C4-2B (cell line): ENCODE data around the gene CD164L2.

Experiments used
- H3K27ac ChIP-seq: fragments of 450-650 bp; 2 replicates; pipeline ENCODE4 v1.5.1; 2017
- CTCF ChIP-seq: fragments of 450-650 bp; conservative IDR thresholded peaks from 2 replicates; pipeline ENCODE4 v1.5.1; 2017; ENCODE audit warnings: mild to moderate bottlenecking
- ZFX ChIP-seq: fragments of 450-650 bp; IDR thresholded peaks from 2 replicates; pipeline ENCODE4 v1.6.1; 2017

The CD164L2 gene

GRCh38 chr1:27380766-27381733 lies 2.1 kb downstream of the CD164L2 start:
- no peak overlapping the region for H3K27ac ChIP-seq
- TF ChIP-seq ZFX (no peak), CTCF (no peak)

GRCh38 chr1:27380224-27380623 lies 2.9 kb downstream of the CD164L2 start:
- TF ChIP-seq ZFX (no peak), CTCF (no peak)
- no peak overlapping the region for H3K27ac ChIP-seq

- no peak overlapping the region for H3K27ac ChIP-seq
- no peak for TF ChIP-seq CTCF
- no peak for TF ChIP-seq ZFX
These were observed 3.5 kb downstream of the CD164L2 start for GRCh38 chr1:27379564-27380122.

GRCh38 chr1:27377760-27378495 lies 5.2 kb downstream of the CD164L2 start:
- H3K27ac ChIP-seq = no peak overlapping the region
- TF ChIP-seq ZFX (no peak), CTCF (no peak)

- H3K27ac ChIP-seq = no peak within 1 kb of the TSS
- TF ChIP-seq CTCF (no peak), ZFX (no peak)
These were observed 8.6 kb downstream of the CD164L2 start, which contains the start of gene FCN3 for GRCh38 chr1:27374362-27375086. TSS of gene FCN3 (minus strand) at chr1:27374824. CDS start at chr1:27374818, 6 bp downstream.

- H3K27ac ChIP-seq = no peak overlapping the region
- TF ChIP-seq ZFX = no peak
- no peak for TF ChIP-seq CTCF
These were observed 10.1 kb downstream of the CD164L2 start for GRCh38 chr1:27372808-27373690.
